ENCODE data around the gene HARS2.
"Not testable (repeated sequence)": the region's sequence is repeated elsewhere in the genome, so short reads cannot be mapped to it uniquely, and the experiment has no call there.

Gene HARS2

GRCh38 chr5:140696891-140697492 lies 5.7 kb downstream of the HARS2 start:
- TF ChIP-seq Cebpa-rat (IDR thresholded peaks at IDR 0.05): no peak
- no peak overlapping the region for H3K27ac ChIP-seq
- no peak overlapping the region for H3K4me2 ChIP-seq
- H3K4me3 ChIP-seq: no peak overlapping the region
- H4K20me1 ChIP-seq: peaks cover 6% of the 10 kb centered on the region; the same call in 1 of the 2 replicates
- no peaks in the 10 kb centered on the region for H3K9me3 ChIP-seq
- H3K36me3 ChIP-seq: peaks cover 75% of the 10 kb centered on the region
- H3K27me3 ChIP-seq: no peaks in the 10 kb centered on the region
- peaks cover 32% of the 10 kb centered on the region for H3K4me1 ChIP-seq
- H3K9ac ChIP-seq: no peak overlapping the region

- H3K27me3 ChIP-seq: no peaks in the 10 kb centered on the region
- H3K36me3 ChIP-seq: peaks cover 84% of the 10 kb centered on the region
- H3K9me3 ChIP-seq: no peaks in the 10 kb centered on the region
- H4K20me1 ChIP-seq: peaks cover 6% of the 10 kb centered on the region; the same call in 1 of the 2 replicates
- H3K4me2 ChIP-seq: peak within 1 kb of the TSS; percentile 97
- H3K4me3 ChIP-seq: peak within 1 kb of the TSS; percentile 83
- TF ChIP-seq Cebpa-rat (IDR thresholded peaks at IDR 0.05): 0 out of 2 replicates have a peak, but pooled peaks have one; percentile 56
- peak within 1 kb of the TSS; percentile 86 for H3K9ac ChIP-seq
- peak within 1 kb of the TSS; percentile 78 for H3K27ac ChIP-seq
- peaks cover 21% of the 10 kb centered on the region for H3K4me1 ChIP-seq
Observed at GRCh38 chr5:140700177-140701144, 9.2 kb downstream of the HARS2 start, which contains the start of gene ZMAT2. Gene ZMAT2 (plus strand): TSS chr5:140700447. CDS start chr5:140700461, 14 bp downstream.

GRCh38 chr5:140707812-140708211 lies 16.6 kb downstream of the HARS2 start:
- Histone ChIP-seq H3K4me3 (no peak overlapping the region), H3K4me2 (no peak overlapping the region), H3K27ac (no peak overlapping the region), H3K9me3 (0 out of 2 replicates have a peak, but pooled peaks cover 3% of the 10 kb centered on the region), H3K27me3 (peaks cover 30% of the 10 kb centered on the region), H3K36me3 (peaks cover 54% of the 10 kb centered on the region), H3K4me1 (peaks cover 14% of the 10 kb centered on the region), H3K9ac (no peak overlapping the region), H4K20me1 (no peaks in the 10 kb centered on the region)
- no peak for TF ChIP-seq Cebpa-rat (IDR thresholded peaks at IDR 0.05)

DNA sequence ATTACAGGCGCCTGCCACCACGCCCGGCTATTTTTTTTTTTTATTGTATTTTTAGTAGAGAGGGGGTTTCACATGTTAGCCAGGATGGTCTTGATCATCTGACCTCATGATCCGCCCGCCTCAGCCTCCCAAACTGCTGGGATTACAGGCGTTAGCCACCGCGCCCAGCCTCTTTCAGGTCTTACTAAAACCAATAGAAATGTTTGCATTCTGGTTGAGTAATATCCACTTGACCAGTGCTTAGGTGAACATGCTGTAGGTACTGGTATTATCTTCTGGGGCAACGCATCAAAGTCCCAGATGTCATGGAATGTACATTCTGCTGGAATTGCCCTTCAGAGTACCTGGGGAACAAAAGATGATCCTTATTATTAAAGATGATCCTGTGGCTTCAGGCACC lies 17.5 kb downstream of the HARS2 start:
- H3K36me3 ChIP-seq: peaks cover 44% of the 10 kb centered on the region
- not testable (repeated sequence) for H3K4me2 ChIP-seq, H3K4me3 ChIP-seq, H3K9ac ChIP-seq, H4K20me1 ChIP-seq, H3K9me3 ChIP-seq, H3K27ac ChIP-seq
- peaks cover 14% of the 10 kb centered on the region for H3K4me1 ChIP-seq
- peaks cover 30% of the 10 kb centered on the region for H3K27me3 ChIP-seq

- Histone ChIP-seq H3K27ac (no peak overlapping the region), H3K9ac (peak overlapping the region; percentile 8; the same call in 1 of the 2 replicates), H3K9me3 (0 out of 2 replicates have a peak, but pooled peaks cover 3% of the 10 kb centered on the region), H3K4me2 (peak overlapping the region; percentile 75), H4K20me1 (no peaks in the 10 kb centered on the region), H3K4me3 (peak overlapping the region; percentile 62), H3K27me3 (peaks cover 30% of the 10 kb centered on the region), H3K36me3 (peaks cover 22% of the 10 kb centered on the region), H3K4me1 (peaks cover 14% of the 10 kb centered on the region)
- TF ChIP-seq Cebpa-rat (IDR thresholded peaks at IDR 0.05): no peak
Observed at GRCh38 chr5:140710899-140711552, 19.8 kb downstream of the HARS2 start.

DNA sequence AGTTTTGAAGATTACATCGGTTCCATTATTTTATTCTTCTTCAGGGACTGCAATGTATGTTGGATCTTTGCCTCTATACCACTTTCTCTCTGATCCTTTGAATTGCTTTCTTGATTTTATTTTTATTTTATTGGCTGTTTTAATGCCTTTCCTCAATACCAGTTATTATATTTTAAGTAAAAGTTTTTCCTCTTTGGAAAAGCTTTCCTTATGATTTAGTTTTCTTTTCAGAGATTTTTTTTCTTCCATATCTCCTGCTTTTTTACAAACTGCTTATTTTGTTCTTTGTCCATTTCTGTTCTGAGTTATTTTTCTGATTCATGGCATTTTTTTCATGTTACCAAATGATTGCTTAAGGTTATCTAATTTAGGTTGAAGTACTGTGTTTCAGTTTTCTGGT lies 20.5 kb downstream of the HARS2 start:
- Histone ChIP-seq H3K27ac (no peak overlapping the region), H3K4me2 (no peak overlapping the region), H3K4me3 (no peak overlapping the region)

DNA sequence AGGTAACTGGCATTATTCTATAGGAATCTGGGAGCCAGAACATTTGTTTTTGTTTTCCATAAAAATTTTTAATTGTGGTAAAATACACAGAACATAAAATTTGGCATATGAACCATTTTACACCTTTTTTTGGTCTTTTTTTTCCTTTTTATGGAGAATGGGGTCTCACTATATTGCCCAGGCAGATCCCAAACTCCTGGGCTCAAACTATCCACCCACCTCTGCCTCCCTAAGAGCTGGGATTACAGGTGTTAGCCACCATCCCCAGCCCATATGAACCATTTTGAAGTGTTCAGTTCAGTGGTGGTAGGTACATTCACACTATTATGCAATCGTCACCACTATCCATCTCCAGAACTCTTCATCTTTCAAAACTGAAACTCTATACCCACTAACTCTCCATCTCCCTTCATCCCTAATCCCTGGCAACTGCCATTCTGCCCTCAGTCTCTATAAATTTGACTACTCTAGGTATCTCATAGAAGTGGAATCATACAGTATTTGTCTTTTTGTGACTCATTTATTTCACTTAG lies 22.4 kb downstream of the HARS2 start:
- peaks cover 14% of the 10 kb centered on the region for H3K4me1 ChIP-seq
- peaks cover 30% of the 10 kb centered on the region for H3K27me3 ChIP-seq
- TF ChIP-seq Cebpa-rat (IDR thresholded peaks at IDR 0.05): no peak
- H3K4me2 ChIP-seq: no peak overlapping the region
- no peak overlapping the region for H3K27ac ChIP-seq
- no peaks in the 10 kb centered on the region for H4K20me1 ChIP-seq
- no peaks in the 10 kb centered on the region for H3K36me3 ChIP-seq
- H3K9me3 ChIP-seq: 0 out of 2 replicates have a peak, but pooled peaks cover 3% of the 10 kb centered on the region
- H3K9ac ChIP-seq: no peak overlapping the region
- no peak overlapping the region for H3K4me3 ChIP-seq

More for the DNA sequence above, 20.5 kb downstream of the HARS2 start:
- Histone ChIP-seq H3K9ac (no peak overlapping the region), H3K4me1 (peaks cover 14% of the 10 kb centered on the region), H4K20me1 (no peaks in the 10 kb centered on the region), H3K27me3 (peaks cover 30% of the 10 kb centered on the region), H3K9me3 (0 out of 2 replicates have a peak, but pooled peaks cover 3% of the 10 kb centered on the region), H3K36me3 (peaks cover 14% of the 10 kb centered on the region)
- no peak for TF ChIP-seq Cebpa-rat (IDR thresholded peaks at IDR 0.05)

DNA sequence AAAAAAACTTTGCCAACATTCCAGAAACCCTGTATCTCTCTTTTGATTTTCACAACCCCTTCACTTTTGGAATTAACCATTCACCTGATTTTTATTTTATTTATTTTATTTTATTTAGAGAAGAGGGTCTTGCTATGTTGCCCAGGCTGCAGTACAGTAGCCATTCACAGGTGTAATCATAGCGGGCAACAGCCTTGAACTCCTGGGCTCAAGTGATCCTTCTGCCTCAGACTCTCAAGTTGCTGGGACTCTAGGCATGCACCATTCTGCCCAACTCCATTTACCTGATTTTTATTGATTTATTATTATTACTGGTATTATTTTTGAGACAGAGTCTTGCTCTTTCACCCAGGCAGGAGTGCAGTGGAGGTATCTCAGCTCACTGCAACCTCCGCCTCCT lies 25.0 kb downstream of the HARS2 start:
- H3K9me3 ChIP-seq, H3K4me2 ChIP-seq, H3K4me1 ChIP-seq, H3K9ac ChIP-seq, H4K20me1 ChIP-seq, H3K36me3 ChIP-seq, H3K27ac ChIP-seq, H3K4me3 ChIP-seq: not testable (repeated sequence)
- H3K27me3 ChIP-seq: peaks cover 12% of the 10 kb centered on the region

DNA sequence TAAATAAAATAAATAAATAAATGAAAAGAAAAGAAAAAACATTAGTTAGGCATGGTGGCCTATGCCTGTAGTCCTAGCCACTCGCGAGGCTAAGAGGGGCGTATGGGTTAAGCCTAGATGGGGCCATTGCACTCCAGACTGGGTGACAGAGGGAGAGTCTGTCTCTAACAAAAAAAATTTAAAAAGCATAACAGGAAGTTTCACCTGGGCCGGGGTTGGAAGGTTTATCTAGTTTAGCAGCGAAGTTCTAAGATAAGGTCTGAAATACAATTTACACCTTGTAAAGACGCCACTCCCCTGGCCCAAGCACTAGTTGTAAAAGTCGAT lies 27.0 kb downstream of the HARS2 start:
- H4K20me1 ChIP-seq: no peaks in the 10 kb centered on the region
- H3K9me3 ChIP-seq: no peaks in the 10 kb centered on the region
- no peak overlapping the region for H3K27ac ChIP-seq
- H3K4me3 ChIP-seq: no peak overlapping the region
- no peak overlapping the region for H3K9ac ChIP-seq
- H3K36me3 ChIP-seq: no peaks in the 10 kb centered on the region
- no peak overlapping the region for H3K4me2 ChIP-seq
- H3K4me1 ChIP-seq: no peaks in the 10 kb centered on the region
- TF ChIP-seq Cebpa-rat (IDR thresholded peaks at IDR 0.05): no peak
- H3K27me3 ChIP-seq: no peaks in the 10 kb centered on the region

- not testable (repeated sequence) for H3K9me3 ChIP-seq, H3K4me3 ChIP-seq, H3K27ac ChIP-seq, H4K20me1 ChIP-seq, H3K4me1 ChIP-seq, H3K36me3 ChIP-seq, H3K9ac ChIP-seq, H3K27me3 ChIP-seq, H3K4me2 ChIP-seq
Observed at GRCh38 chr5:140720738-140721137, 29.5 kb downstream of the HARS2 start.

DNA sequence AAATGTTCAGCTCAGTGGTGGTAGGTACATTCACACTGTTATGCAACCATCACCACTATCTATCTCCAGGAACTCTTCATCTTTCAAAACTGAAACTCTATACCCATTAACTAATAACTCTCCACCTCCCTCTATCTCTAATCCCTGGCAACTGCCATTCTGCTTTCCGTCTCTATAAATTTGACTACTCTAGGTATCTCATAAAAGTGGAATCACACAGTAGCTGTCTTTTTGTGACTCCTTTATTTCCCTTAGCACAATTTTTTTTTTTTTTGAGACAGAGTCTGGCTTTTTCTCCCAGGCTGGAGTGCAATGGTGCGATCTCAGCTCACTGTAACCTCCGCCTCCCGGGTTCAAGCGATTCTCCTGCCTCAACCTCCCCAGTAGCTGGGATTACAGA lies 30.1 kb downstream of the HARS2 start:
- H3K4me2 ChIP-seq, H3K9me3 ChIP-seq, H3K36me3 ChIP-seq, H3K4me1 ChIP-seq, H3K9ac ChIP-seq, H3K4me3 ChIP-seq, H3K27me3 ChIP-seq, H3K27ac ChIP-seq, H4K20me1 ChIP-seq: not testable (repeated sequence)

Measured in BLaER1 (cell line).